Measurements from ENCODE around the gene C2orf49. TPM values are rescaled to one million over a fixed set of nuclear protein-coding genes. Genes with fewer than 3 reads are reported as not detected.
"Not testable (repeated sequence)": the region's sequence is repeated elsewhere in the genome, so short reads cannot be mapped to it uniquely, and the experiment has no call there.

The C2orf49 gene
- total RNA-seq, 1 donor from 2014 or later, result 33.5 TPM

DNA sequence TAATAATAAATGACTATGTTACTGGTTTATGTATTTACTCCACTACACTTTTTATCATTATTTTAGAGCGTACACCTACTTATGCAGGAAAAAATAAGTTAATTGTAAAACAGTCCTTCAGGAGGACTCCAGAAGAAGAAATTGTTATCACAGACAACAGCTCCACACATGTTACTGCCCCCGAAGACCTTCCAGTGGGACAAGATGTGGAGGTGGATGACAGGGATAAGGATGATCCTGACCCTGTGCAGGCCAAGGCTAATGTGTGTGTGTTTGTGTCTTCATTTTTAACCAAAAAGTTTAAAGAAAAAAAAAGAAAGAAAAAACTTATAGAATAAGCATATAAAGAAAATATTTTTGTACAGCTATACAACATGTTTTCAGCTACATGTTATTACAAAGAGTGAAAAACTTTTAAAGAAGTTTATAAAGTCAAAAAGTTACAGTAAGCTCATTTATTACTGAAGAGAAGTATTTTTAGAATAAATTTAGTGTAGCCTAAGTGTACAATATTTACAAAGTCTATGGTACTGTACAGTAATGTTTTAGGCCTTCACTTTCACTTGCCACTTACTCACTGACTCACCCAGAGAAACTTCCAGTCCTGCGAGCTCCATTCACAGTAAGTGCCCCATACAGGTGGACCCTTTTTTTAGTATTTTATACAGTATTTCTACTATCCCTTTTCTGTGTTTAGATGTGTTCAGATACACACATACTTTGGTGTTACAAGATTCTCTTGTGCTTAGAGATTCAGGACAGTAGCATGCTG is 15.3 kb upstream of the C2orf49 start:
- DNase-seq, result no peak

DNA sequence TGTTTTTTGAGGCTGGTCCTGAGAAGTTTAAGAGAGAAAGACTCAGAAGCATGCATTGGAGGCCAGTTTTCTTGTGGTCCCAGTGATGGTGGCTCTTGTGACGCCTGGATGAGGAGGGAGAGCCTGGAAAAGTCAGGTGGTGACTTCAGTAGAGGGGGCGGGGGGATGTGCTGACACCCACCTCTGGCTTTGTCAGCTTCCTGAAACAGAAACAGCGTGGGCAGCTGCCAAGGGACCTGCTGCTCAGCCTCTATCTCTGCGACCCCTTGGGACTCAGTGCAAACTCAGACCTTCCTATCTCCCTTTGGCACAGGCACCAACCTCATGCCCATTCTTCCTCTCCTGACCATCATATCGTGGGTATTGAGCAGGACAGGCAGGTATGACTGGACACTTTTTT is 14.2 kb upstream of the C2orf49 start:
- no peak for DNase-seq

DNA sequence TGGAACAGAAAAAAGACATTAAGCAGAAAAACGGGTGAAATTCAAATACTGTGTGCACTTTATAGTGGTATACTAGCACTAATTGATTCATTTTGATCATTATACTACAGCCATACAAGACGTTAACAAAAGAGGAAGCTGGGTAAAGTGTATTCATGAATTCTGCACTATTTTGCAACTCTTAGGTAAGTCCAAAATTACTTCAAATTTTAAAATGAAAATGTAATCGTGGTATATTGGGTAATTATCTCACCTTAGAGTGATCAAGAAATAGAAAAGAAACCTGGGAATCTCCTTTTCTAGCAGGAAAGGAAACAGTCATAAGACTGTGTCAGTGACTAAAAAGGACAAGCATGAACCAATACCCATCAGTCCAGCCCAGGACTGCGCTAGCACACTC is 13.2 kb upstream of the C2orf49 start:
- no peak for DNase-seq

DNA sequence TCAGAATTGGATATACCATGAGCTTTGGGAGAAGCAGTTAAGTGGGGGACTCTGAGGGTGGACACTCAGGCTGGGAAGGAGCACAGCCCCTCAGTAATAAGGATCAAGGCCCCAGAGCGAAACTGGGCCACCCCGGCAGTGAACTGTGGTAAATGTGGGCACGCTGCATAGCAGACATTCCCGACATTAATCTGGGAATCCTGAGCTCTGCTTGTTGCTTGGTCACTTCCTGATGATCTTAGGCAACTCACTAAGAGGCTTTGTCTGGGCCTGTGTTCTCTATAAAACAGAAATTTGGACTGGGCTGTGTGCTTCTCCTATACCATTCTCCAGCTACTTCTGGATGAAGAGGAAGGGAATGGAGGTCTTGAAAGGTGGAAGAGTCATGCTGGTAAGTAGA is 12.6 kb upstream of the C2orf49 start:
- no peak for DNase-seq

DNA sequence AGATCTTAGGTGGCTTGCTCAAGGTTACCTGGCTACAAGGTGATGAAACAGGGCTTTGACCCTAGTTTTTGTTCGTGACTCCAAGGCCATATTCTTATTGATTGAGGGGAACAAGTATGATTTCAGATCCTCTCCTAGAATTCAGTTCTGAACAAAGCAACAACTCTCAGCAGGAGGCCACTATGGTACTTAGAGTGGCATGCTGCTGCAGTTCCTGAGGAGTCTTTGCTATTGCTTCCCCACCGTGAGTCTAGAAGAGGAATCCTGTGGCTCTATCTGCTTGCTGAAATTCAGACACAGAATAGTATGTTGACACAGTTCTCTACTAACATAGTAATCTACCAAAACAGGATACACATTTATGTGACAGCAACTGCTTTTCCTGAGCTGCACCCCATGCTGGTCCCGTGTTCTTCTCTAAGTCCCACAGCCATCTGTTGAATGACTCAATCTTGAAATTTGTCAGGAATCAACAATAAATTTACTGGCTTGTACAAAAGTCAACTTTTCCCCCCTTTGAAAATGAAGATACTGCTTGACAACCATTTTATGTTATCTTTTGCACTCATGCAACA is 11.9 kb upstream of the C2orf49 start:
- no peak for DNase-seq

DNA sequence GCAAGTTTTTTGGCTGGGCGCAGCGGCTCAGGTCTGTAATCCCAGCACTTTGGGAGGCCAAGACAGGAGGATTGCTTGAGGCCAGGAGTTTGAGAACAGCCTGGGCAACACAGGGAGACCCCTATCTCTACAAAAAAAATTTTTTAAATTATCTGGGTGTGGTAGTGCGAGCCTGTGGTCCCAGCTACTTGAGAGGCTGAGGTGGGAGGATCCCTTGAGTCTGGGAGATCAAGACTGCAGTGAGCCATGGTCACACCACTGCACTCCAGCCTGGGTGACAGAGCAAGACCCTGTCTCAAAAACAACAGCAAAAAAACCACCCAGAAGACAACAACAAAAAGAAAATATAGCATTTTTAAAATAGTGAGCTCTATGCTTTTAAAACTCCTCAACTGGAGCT is 10.1 kb upstream of the C2orf49 start:
- DNase-seq, result not testable (repeated sequence)

DNA sequence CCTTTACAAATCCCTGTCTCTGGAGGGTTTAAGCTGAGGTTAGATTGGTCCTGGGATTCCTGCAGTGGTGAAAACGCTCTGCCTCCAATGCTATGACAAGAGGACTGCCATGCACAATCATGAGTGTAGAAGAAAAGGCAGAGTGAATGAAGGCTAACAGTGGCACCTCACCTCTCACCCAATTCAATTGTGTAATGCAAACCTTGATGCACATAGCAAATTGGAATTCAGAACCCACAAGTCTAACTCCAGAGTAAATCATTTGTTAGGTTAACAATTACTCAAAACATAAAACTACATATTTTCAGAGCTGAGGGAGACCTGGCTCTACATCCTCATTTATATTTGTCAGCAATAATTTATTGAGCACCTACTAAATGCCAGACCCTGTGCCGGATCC is 9.7 kb upstream of the C2orf49 start:
- DNase-seq, result no peak

DNA sequence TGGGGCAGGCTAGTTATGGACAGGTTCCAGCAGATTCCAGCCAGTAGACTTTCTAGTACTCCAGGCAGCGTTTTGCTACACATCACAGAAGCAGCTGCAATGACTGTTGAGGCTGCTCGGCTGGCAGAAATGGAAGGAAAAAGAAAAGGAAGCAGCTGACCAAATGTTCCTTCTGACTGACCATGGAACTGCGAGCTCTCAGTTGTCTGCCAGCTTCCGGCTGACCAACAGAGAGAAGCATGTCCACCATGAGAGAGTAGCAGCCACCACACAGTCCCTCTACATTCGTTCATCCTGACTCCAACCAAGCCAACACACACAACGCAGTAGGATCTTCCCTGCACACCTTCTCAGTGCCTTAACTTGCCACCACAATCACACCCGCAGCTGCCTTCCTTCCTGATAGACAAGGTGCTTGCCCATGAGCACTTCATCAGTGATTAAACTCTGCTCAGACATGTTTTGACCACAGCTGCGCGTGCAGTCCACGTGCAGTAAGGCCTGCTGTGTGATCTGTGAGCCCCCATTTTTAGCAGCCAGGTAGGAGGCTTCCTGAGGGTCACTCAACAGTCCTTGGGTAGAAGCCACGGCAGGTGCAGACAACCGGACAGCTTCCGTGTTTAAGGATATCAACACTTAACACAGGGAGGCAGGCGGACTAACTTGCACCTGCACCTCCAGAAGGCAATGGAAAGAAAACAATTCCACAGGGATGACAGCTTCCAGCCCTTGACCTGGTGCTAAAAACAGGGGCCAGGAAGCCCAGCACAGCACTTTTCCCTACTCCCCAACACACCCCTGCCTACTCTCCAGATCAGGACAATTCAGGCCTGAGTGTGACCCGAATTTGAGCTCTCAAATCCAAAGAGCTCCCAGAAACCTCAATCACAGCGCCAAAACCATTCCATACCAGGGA is 8.8 kb upstream of the C2orf49 start:
- DNase-seq, result no peak

DNA sequence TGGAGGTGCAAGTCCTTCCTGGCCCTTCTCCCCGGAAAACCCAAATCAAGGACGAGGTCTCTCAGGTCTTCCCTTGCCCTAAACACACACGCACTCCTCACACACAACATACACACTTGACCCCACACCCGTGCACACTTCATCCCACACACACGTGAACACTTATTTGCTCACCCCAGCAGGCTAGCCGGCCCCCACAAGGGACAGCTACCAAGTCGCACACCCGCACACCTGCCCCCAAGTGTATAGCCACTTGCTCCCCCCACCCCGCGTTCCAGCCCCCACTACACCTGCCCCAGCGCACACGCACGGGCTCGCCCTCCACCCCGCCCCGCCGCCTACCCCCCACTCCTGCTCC is 8.2 kb upstream of the C2orf49 start:
- no peak for DNase-seq

DNA sequence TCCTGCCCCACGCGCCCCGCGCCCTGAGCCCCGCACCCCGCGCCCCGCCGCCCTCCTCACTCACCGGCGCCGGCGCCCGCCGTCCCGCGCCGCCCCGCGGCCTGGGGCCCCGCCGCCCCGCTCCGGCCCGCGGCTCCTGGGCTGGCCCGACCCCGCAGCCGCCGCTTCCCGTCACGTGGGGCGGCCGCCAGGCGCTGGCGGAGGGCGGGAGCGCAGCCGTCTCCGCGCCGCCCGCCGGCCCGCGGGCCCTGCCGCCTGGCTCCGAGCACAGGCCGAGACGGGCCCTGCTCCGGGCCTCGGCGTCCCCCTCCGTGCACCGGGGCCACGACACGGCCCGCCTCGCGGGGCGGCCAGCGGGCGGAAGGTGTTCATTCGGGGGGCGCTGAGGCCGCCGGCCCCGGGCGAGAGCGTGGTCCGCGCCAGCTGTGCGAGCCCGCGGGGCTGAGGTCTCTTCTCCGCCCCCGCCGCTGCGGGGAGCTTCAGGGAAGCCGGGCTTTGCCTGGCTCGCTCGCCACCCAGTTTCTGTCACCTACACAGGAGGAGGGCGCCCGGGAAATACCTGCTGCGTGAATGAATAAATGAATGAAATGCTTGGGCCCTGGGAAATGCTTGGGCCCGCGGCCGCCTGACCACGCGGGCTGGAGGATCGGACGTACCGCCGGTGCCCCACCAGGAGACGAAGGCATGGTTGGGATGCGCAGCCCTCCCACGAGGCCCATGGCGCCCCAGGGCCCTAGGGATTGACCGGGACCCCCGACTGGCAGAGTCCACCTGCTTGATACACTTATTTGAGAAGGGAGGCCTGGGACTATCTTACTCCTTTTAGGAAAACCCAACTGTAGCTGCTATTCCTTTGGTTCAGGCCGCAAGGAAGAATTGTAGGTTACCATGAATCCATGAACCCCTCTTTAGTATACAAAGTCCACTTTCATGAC is 7.5 kb upstream of the C2orf49 start, which contains the start of gene TGFBRAP1:
Gene TGFBRAP1 (minus strand): TSS at position 175 of the 935 bp plus-strand sequence. CDS start 21,434 bp downstream, outside the sequence.
- DNase-seq, result peak; percentile 46

DNA sequence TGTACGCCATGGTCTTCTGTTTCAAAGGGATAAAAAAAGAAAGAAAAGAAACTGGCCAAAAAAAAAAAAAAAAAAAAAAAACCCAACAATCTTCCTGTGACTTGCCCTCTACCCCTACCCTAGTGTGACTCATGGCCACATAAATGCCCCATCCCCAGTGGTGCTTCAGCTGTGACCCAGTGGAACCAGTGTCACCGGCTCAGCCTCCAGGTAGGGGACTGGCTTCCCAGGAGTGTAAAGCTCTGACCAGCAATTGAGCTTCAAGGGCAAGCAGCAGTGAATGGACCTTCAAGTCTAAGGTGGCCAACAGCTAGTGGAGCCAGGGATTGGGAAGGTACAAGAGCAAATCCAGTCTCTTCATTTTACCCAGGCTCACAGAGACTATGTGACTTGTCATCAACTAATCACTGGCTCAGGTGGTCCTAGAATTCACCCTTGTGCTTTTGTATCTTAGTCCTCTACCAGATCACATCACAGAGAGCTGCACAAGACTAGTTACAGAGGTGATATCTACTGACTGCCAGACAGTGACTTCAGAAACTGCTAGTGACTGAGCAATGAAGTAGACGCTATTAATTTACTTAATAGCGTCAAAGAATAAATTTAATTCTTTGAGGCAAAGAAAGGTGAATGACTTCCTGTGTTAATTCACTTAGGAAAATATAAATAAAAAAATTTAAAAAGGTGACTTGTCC is 6.5 kb upstream of the C2orf49 start:
- DNase-seq, result no peak

DNA sequence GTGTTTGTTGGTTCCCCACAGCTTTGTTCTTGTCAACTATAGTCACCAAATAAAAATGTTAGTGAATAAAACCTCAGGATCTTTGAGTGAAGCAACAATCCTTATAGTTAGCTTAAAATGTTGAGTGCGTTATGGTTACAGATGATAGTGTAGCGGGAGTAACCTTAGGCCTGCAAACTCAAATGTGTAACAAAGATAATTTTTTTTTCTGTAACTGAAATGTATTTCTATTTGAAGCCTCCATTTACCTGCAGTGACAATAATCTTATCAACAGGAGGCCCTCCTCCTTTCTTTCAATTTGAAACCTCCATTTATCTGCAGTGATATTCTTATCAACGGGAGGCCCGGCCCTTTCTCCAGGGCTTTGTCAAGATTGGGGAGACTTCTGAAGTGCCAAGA is 3.1 kb upstream of the C2orf49 start:
- no peak for DNase-seq

DNA sequence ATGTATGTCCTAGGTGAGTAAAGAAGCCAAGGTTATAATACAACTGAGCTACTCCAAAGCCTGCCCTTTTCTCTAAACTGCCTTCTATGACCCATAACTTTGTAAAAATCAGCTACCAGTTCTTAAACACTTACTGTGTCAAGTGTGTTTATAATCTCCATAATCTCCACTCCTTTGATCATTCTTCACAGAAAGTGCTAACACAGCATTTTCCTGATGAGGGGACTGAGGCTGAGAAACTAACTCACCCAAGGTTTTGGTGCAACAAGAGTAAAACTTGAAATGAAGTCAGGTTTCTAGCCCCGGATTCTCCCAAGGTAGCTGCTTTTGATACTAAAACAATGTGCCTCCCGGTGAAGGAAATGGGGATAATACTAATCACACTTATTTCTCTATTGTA is 1.9 kb upstream of the C2orf49 start:
- DNase-seq, result no peak

DNA sequence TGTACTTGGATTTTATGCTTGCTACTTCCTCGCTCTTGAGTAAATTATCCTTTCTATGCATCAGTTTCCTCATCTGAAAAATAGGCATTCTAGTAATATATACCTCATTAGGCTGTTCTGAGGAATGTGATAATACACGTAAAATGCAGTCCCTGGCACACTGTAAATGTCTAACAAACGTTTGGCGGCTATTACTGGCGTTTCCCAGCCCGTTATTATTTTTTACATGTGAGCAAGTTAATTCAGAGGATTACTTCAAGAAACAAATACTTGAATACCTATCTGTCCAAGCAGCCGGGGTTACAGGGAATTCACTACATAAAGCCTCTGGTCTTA is 586 bp upstream of the C2orf49 start:
- no peak for DNase-seq

DNA sequence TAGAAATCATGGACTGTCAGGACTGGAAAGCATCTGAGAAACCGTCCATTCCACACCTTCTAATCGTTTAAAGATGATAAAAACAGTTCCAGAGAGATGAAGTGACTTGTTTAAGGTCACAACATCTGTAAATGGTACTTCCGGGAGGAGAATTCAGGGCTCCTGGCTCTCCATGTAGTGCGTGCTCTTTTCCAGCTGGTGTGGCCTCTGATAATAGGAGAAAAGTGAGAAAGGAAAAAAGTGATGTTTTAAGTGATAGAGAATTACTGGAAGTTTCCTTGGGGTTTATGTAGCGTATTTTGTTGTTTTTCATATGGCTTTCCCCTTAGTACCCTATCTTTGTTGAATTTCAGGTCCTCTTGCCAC is 663 bp downstream of the C2orf49 start:
- no peak for DNase-seq

DNA sequence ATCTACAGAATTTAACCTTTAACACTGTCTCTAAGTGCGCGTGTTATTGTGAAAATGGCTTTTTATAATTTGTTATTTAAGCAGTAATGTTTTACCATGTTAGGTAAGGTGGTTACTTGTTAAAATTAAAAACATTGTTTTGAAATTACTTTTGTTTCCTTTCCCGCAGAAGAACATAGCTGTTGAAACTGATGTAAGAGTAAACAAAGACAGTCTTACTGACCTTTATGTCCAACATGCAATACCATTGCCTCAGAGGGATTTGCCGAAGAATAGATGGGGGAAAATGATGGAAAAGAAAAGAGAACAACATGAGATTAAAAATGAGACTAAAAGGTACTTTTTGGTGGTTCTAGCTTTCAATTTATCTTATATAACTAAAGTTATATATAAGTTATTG is 2.1 kb downstream of the C2orf49 start:
- DNase-seq, result no peak

DNA sequence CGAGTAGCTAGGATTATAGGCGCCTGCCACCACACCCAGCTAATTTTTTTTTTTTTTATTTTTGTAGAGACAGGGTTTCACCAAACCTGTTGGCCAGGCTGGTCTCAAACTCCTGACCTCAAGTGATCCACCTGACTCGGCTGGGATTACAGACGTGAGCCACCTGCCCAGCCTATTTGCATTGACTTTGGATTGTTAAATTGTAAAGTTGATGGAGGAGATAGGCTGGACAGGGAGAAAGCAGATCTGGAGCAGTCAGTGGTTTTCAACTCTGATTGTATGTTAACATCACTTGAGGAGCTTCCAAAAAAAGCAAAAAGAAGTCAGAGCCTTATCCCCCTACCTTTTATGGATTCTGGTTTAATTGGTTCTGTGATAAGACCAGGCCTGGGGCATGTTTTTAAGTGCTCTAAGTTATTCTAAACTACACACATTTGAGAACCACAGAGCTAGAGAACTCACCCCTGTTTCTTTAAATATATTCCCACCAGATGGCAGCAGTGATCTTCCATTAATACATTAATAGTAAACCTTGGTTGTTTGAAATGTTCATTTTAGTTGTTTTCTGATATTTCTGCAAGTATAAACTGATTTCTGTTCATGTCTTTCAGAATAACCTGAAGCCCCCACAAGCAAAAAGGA is 7.5 kb downstream of the C2orf49 start:
- no peak for DNase-seq

DNA sequence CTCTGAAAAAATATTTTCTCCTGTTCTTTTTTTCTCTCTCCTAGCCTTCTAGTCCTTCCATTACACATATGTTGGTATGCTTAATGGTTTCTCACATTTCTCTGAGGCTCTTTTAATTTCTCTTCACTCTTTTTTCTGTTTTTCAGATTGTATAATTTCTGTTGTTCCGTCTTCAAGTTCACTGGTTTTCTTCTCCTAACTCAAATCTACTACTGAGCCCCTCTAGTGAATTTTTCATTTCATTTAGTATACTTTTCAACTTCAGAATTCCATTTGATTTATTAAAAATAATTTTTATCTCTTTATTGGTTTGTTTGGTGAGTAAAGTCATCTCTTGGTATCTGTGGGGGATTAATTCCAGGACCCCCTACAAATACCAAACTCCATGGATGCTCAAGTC is 19.8 kb downstream of the C2orf49 start:
- no peak for DNase-seq

DNA sequence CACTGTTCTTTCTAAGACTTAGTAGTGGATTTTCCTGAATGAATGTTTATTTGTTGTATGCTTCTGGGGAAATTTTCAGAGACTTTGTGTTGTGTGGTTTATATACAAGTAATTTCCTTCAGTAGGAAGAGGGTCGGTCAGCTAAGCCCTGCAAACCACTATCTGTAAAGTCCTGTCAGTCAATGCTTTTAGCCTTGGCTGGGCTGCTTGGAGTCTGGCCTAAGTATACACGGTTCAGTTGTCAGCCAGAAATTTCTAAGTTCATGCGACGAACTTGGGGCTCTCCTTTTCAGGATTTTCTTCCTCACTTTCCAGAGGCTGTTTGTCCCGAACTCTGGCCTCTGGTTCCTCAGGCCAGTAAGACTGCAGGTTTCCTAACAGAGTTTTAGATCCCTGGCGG is 21.3 kb downstream of the C2orf49 start:
- no peak for DNase-seq

DNA sequence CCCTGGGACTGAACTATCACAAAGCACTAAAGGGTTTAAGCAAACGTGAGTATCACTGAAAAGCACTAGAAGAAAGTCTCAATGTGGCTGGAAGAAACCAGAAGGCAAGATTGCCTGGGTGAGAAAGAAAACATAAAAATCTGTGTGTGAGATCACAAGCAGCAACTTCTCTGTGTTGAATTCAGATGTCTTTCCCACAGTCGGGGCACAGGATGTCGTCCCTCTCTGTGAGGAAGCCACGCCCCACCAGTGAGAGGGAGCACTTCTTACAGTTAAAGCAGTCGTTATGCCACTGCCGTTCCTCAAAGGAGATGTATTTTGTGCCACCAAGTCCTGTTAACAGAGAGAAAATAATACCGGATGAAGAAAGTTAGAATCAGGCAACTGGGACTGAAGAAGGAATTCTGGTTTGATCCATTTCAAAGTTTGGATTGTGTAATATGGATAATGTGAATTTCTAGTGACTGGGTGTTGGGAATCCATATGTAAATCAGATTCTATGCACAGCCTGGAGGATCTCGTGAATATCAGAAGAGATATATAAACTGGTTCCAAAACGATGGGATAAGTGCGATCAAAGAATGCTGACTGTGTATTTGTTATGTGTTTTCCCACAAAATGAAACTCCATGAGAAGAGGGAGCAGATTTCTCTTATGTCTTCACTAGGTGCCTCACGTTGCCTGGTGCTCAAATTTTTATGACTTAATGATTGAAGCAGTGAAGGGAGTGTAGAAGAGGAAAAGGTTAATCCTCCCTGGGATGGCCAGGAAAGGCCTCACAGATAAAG is 24.0 kb downstream of the C2orf49 start:
- no peak for DNase-seq
